DND-41 (cell line): ENCODE results near the gene ZMYND10.

Source experiments
- ATAC-seq: fragments of 200-7000 bp; cut with Tn5 transposase; 3 replicates; pipeline ENCODE4 v1.9.1; 2021; ENCODE audit warnings: low read depth; ENCODE audit not compliant: insufficient read depth
- DNase-seq: peaks from one replicate; pipeline ENCODE4 v3.0.0-alpha.2; 2020
- H2AFZ ChIP-seq: 2 replicates; pipeline ENCODE4 v1.6.0; 2012; ENCODE audit warnings: low read depth, low read length
- H3K27ac ChIP-seq: 2 replicates; pipeline ENCODE4 v1.5.1; 2012; ENCODE audit warnings: low read length, inconsistent platforms
- H3K27me3 ChIP-seq: fragments of 200-600 bp; sonication (generic); 2 replicates; pipeline ENCODE4 v1.6.0; 2012; ENCODE audit warnings: low read length, mild to moderate bottlenecking, inconsistent platforms; ENCODE audit not compliant: insufficient read depth, poor library complexity
- H3K36me3 ChIP-seq: 2 replicates; pipeline ENCODE4 v1.5.1; 2012; ENCODE audit warnings: low read length, inconsistent platforms; ENCODE audit not compliant: insufficient read depth
- H3K4me1 ChIP-seq: 2 replicates; pipeline ENCODE4 v1.5.1; 2012; ENCODE audit warnings: mild to moderate bottlenecking, low read length; ENCODE audit not compliant: insufficient read depth
- H3K4me2 ChIP-seq: 2 replicates; pipeline ENCODE4 v1.6.0; 2012; ENCODE audit warnings: mild to moderate bottlenecking, moderate library complexity, low read length, inconsistent platforms; ENCODE audit not compliant: insufficient read depth
- H3K4me3 ChIP-seq, 2 experiments: fragments of 200-600 bp in 1 of 2; shearing (Covaris generic) in 1 of 2; 2 replicates each; pipeline ENCODE4 v1.5.1; 2012 to 2016; ENCODE audit warnings: inconsistent platforms in 2 of 2, low read length in 2 of 2, mild to moderate bottlenecking in 2 of 2, low read depth in 1 of 2, moderate library complexity in 1 of 2
- H3K79me2 ChIP-seq: 2 replicates; pipeline ENCODE4 v1.6.0; 2012; ENCODE audit warnings: low read length, inconsistent platforms; ENCODE audit not compliant: insufficient read depth
- H3K9ac ChIP-seq: 2 replicates; pipeline ENCODE4 v1.6.0; 2012; ENCODE audit warnings: low read depth, mild to moderate bottlenecking, inconsistent platforms, low read length, moderate library complexity
- H3K9me3 ChIP-seq: 2 replicates; pipeline ENCODE4 v1.5.1; 2012; ENCODE audit warnings: low read length, moderate library complexity, mild to moderate bottlenecking, inconsistent platforms; ENCODE audit not compliant: insufficient read depth, severe bottlenecking
- H4K20me1 ChIP-seq: 2 replicates; pipeline ENCODE4 v1.6.0; 2012; ENCODE audit warnings: low read length; ENCODE audit not compliant: insufficient read depth
- EZH2 ChIP-seq: IDR thresholded peaks from 3 replicates; pipeline ENCODE4 v1.6.1; 2012; ENCODE audit warnings: borderline replicate concordance, low read depth, mild to moderate bottlenecking, moderate library complexity, low read length, inconsistent platforms; ENCODE audit not compliant: severe bottlenecking
- TF ChIP-seq, protein P1 (sequence below): IDR thresholded peaks from 2 replicates; pipeline ENCODE4 v1.5.1; 2012; ENCODE audit warnings: borderline replicate concordance, low read length, moderate library complexity, mild to moderate bottlenecking; ENCODE audit not compliant: poor library complexity, severe bottlenecking; ENCODE audit errors: extremely low read depth

Gene ZMYND10

DNA sequence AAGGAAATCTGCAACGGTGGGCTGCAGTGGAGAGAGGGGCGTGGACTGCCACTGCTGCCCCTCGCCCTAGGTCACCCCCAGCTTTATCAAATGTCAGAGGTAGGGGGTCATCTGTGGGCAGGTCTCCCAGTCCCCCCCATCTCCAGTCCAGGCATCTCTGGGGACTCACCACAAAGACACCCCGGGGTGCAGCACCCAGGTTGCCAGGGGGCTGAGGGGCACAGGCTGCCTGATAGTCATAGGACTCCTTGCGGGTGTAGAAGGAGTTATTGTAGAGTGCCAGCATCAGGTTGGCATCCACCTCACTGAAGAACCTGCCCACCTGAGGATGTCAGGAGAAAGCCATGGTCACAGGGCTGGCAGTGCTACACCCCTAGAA lies 20.3 kb upstream of the ZMYND10 start:
- Histone ChIP-seq H3K9ac (peak overlapping the region; percentile 9; the same call in 1 of the 2 replicates), H3K27ac (no peak overlapping the region)

DNA sequence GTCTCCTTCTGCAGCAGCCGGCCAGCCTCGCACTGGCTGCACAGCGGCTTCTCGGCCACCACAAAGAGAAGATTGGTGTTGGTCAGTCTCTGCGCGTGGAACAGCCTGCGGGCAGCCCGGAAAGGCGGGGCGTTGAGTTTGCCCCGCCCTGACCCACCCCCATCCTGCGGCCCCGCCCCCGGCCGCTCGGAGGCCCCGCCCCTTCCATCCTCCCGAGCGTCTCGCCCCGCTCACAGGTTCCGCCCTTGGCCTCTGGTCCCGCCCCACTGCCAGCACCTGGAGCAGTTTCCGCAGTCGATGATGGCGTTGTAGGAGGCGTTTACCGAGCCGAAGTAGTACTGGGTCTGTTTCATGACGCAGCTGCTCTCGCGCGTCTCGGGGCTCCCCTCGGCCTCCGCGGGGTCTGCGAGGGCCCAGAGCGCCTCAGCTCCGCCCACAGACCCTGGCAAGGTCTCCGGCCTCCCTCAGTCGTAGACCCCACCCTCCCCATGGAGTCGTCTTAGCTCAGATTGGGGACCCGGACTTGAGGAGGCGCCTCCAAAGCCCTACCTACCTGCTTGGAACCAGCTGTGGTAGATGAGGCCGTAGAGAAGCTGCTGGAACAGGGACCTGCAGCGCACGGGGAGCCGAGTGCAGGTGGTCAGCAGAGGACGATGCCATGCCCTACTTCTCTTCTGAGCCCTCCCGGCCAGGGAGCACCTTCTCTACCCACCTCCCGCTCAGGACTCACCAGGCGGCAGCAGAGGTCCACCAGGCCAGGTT lies 19.7 kb upstream of the ZMYND10 start:
- H3K9me3 ChIP-seq = no peaks in the 10 kb centered on the region
- no peaks in the 10 kb centered on the region for H3K79me2 ChIP-seq
- H2AFZ ChIP-seq = peak overlapping the region; percentile 4; the same call in 1 of the 2 replicates
- peak overlapping the region; percentile 51 for H3K4me2 ChIP-seq
- H3K9ac ChIP-seq = peak overlapping the region; percentile 9; the same call in 1 of the 2 replicates
- DNase-seq = peak; percentile 80
- ATAC-seq = peak; percentile 88
- H3K27ac ChIP-seq = no peak overlapping the region
- 0 out of 2 replicates have a peak, but pooled peaks cover 4% of the 10 kb centered on the region for H4K20me1 ChIP-seq
- no peaks in the 10 kb centered on the region for H3K36me3 ChIP-seq
- peak overlapping the region in 1 of 2 experiments; percentile 25; a peak in 2 of 4 replicates for H3K4me3 ChIP-seq
- H3K4me1 ChIP-seq = peaks cover 7% of the 10 kb centered on the region
- TF ChIP-seq, protein P1, sequence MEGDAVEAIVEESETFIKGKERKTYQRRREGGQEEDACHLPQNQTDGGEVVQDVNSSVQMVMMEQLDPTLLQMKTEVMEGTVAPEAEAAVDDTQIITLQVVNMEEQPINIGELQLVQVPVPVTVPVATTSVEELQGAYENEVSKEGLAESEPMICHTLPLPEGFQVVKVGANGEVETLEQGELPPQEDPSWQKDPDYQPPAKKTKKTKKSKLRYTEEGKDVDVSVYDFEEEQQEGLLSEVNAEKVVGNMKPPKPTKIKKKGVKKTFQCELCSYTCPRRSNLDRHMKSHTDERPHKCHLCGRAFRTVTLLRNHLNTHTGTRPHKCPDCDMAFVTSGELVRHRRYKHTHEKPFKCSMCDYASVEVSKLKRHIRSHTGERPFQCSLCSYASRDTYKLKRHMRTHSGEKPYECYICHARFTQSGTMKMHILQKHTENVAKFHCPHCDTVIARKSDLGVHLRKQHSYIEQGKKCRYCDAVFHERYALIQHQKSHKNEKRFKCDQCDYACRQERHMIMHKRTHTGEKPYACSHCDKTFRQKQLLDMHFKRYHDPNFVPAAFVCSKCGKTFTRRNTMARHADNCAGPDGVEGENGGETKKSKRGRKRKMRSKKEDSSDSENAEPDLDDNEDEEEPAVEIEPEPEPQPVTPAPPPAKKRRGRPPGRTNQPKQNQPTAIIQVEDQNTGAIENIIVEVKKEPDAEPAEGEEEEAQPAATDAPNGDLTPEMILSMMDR = no peak
- TF ChIP-seq EZH2 = no peak
- H3K27me3 ChIP-seq = no peaks in the 10 kb centered on the region

More for the DNA sequence above, 20.3 kb upstream of the ZMYND10 start:
- no peak for DNase-seq
- Histone ChIP-seq H3K4me1 (peaks cover 7% of the 10 kb centered on the region), H3K36me3 (no peaks in the 10 kb centered on the region), H4K20me1 (0 out of 2 replicates have a peak, but pooled peaks cover 4% of the 10 kb centered on the region), H2AFZ (no peak overlapping the region), H3K4me3 (no peak overlapping the region; a peak in 1 of 4 replicates), H3K27me3 (no peaks in the 10 kb centered on the region), H3K4me2 (peak overlapping the region; percentile 51; the same call in 1 of the 2 replicates), H3K9me3 (no peaks in the 10 kb centered on the region), H3K79me2 (no peaks in the 10 kb centered on the region)
- no peak for TF ChIP-seq EZH2
- TF ChIP-seq, protein P1 = no peak
- ATAC-seq = no peak

DNA sequence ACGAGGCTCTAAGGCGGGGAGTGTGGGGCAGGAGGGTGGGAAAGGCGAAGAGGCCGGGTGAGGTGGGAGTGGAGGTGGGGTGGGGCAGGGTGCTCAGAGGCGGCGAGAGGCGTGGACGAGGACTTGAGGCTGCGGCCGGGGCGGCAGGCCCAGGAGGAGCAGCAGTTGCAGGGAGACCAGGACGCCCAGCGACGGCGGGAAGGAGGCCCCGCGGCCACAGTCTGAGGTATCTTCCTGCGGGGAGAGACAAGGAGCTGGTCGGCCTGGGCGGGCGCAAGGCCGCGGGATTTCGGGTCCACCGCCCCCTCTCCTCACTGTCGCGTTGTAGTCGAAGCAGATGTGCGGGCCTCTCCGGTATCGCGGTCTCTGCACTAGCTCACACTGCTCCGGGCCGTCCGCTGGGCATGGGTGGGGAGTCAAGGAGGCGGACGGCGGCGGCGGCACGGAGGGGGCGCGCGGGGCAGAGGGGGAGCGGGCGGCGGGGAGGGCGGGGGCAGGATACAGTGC lies 19.1 kb upstream of the ZMYND10 start:
- Histone ChIP-seq H3K27me3 (no peaks in the 10 kb centered on the region), H3K36me3 (no peaks in the 10 kb centered on the region), H3K9ac (no peak overlapping the region), H3K4me2 (no peak overlapping the region), H3K4me1 (peaks cover 13% of the 10 kb centered on the region), H4K20me1 (0 out of 2 replicates have a peak, but pooled peaks cover 4% of the 10 kb centered on the region), H3K4me3 (no peak overlapping the region), H3K9me3 (no peaks in the 10 kb centered on the region), H3K79me2 (no peaks in the 10 kb centered on the region), H3K27ac (no peak overlapping the region), H2AFZ (no peak overlapping the region)
- ATAC-seq = no peak
- DNase-seq = no peak
- no peak for TF ChIP-seq EZH2
- TF ChIP-seq, protein P1 = no peak
